Measurements from ENCODE around the gene GMDS.

Gene GMDS

DNA sequence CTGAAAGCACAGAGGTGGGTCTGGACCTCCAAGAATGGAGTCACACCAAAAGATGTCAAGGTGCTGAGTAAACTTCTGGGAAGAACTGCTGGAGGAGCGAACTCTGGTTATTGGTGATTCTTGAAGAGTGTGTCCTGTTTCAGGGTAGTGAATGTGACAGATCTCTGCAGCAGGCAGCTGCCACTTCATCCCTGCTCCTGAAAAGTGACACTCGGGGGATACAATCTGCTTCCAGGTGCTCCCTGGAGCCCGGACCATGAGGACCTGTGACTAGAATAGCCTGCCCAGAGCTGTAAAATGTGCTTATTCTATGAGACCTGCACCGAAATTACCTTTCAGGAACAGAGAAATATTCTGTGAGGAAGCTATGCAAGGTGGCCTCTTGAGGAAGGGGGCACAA, 444.6 kb downstream of the GMDS start:
- no peak for DNase-seq (ENCODE audit: low read depth)

DNA sequence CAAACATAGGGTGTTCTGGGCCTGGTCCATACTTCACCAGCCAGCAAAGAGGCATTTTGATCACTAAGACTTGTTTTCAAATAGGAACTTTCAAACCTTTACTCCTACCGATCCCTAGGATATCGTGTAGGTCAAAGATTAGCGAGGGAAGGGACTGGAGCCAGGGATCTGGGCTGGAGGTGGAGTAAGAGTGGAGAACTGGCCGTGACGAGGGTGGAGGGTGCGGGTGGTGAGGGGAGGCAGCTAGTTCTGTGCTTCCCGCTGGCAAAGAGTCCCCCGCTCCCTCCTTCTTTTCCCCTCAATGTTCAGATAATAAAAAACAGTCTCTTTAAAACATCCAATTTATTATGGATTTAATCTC, 446.5 kb downstream of the GMDS start:
- DNase-seq (ENCODE audit: low read depth), result no peak

DNA sequence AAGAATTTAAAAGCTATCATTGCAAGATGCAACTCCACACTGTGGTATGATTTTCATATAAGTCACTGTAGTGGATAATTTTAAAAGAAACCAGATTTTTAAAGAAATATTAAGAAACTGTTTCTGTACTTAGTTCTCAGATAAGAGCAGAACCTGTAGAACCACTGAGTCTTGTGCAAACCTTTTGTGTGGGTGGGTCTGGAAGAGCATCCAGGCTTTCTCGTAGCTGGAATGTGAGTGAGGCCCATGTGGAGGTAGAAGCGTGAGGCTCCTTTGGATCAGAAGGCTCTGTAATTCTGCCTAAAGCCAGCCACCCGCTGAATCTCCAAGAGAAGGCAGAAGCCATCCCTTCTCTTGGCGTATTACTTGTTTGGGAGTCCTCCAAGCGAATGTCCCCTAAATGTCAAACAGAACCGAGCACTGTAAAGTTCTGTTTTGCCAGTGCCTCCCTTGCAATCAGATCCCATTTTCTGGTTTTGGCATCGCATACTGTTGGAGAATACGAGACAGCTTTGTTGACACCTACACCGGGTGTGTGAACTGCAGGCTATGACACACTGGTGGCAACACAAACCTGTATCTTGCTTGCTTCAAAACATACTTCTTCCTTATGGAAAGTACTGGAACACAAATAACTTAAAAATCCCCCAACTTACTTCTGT, 447.0 kb downstream of the GMDS start:
- no peak for DNase-seq (ENCODE audit: low read depth)

DNA sequence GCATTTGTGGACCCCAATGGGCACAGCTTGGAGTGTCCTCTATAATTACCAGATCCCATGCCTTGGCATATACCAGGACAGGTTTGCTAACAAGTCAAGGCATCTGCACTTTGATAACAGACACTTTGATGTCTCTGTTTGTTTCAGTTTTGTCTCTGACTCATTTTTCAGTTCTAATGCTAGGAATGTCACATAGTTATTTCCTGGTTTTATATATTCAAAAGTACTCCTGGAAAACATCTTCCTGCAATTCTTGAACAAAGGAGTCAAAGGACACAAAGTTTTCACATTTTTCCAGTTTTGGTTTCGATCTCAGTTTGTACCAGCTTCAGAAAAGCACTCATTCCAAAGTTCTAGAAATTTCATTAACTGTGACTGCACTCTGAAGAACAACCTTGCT, 447.6 kb downstream of the GMDS start:
- no peak for DNase-seq (ENCODE audit: low read depth)

DNA sequence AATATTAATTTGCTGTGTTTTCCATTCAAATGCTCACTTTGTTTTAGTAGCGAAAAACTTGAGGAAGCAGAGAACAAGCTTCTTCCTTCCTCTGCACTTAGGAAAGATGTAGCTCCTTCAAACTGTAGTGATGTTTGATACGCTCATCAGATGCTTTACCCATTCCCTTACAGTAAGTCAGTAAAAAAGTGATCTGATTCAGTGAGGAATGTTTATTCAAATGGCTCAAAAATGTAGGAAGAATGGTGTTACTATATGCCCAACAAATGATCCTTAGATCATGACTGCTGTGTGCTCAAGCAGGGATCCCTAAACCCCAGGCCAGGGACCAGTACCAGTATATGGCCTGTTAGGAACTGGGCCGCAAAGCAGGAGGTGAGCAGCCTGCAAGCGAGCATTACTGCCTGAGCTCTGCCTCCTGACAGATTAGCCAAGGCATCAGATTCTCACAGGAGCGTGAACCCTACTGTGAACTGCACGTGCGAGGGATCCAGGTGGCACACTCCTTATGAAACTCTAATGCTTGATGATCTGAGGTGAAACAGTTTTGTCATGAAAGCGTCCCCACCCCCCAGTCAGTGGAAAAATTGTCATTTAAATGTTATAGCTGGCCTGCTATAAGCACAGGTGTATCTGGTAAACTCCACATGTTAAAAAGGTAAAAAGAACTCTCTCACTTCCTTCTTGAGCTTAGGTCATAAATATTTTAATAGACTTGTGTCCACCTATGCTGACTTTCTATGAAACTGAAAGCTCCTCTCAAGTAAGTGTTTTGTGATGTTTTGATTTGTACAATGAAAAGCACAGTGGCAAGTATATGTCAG, 448.5 kb downstream of the GMDS start:
- no peak for DNase-seq (ENCODE audit: low read depth)

DNA sequence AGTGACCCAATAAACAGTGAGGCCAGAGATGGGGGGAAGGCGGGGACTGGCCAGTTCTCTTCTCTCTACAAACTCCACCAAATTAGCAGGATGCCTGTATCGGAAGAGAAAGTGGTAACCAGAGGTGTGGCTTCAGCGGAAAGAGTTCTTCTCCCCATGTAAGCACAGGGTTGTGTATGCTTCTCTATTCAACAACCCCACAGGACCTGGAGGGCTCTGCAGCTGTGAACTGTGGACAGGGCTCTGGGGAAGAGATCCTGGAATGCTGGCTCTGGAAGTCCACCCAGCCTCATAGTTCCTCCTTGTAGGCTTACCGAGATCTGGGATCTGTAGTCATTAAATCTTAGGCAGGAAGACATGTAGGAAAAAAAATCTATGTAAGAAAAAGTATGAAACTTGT, 449.5 kb downstream of the GMDS start:
- no peak for DNase-seq (ENCODE audit: low read depth)

DNA sequence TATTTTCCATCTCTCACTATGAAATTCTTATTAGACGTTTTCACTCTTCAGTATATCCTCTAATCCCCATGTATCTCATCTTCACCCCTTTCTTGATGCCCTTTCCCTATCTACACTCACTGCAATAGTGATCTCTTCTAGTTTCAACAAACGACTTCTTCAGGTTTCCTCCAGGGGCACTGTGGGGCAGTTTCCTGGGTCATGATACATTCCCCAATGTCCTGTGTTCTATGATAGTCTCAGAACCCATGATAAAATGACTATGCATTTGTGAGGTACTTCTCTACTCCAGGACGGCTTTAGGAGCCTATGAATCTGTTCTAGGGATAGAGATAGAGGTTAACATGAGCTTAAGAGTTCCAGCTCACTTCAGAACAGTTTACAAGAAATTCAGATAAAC, 452.4 kb downstream of the GMDS start:
- DNase-seq (ENCODE audit: low read depth), result no peak

DNA sequence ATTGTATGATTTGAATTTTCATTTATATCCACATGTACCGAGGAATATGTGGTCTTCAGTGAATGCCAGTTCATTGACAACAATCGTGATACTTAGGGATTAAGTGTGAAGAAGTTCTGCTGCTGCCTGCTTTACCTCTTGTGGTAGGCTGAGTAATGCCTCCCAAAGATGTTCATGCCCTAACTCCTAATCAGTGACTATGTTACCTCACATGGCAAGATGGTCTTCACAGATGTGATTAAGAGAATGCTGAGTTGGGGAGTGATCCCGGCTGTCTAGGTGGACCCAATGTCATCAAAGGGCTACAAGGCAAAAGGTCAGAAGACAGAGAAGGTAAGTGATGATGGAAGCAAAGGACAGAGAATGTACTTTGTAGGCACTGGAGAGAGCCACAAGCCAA, 454.7 kb downstream of the GMDS start:
- no peak for DNase-seq (ENCODE audit: low read depth)

DNA sequence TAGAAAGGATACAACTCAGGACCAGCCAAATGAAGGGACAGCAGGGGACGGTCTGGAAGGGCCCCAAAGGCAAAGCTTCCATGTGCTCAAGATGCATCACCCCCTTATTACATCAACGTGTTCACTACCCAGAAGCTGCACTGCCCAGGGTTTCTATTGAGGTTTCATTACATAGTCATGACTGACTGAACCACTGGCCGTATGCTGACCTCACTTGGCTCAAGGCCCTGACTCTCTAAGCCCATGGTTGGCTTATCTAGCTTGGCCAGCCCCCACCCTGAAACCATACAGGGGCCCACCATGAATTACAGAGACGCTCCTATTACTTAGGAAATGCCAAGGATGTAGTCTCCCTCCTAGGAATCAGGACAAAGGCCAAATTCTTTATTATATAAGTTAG, 456.3 kb downstream of the GMDS start:
- no peak for DNase-seq (ENCODE audit: low read depth)

DNA sequence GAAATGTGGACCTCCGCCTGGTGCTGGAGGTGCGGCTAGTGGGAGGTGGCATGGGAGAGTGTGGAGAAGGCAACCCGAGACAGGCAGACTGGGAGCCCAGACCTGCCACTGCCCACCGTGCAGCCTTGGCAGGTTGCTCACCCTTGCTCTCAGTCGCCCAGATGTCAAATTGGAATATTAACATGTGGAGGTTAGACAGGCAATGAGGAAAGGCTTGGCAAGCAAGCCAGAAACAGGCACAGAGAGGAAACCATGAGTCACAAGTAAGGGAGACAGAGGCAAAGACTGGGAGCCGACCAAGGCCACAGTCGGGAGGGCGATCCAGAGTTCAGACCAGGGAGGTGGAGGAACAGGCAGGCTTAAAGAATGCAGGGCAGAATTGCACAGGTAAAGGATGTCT, 457.5 kb downstream of the GMDS start:
- no peak for DNase-seq (ENCODE audit: low read depth)

DNA sequence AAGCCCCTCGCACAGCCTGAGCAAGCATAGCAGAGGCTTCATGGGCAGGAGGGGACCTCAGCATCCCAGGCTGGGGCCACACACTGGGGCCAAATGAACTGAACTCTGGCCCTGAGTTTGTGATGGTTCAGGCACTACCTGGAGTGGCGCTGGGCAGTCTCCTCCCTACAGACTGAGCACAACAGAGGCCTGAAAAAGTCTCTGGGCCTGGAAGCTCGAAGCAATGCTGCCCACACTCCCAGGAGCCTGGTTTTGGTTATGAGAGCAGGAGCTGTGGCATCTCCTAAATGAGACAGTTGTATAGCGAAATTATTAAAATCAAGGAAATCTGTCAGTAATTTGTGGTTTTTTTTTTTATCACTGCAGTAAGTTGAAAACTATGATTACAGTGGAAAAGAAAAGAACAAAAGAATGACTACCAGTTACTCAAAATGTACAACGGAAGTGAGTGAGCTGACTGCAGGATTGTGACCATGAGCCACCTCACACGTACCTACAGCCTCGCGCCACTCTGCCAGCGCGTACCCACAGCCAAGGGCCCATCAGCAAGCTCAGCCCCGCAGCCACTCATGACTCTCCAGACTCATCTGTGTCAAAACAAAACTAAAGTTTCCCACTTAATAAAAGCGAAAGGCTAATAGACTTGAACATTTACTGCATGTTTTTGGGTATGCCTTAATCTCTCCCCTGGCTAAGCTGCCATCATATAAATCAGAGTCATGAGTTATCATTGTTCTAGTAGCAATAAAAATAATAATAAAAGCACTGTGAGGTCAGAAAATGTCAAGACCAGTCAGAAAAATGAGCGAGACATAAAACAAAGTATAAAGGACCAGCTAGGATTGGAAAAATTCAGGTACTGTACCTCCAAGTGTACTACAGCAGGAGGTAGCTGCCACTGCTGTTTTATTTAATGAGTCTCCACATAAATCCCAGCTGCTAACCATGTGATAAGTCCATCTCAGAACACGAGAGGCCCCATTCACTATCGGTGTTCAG, 458.7 kb downstream of the GMDS start:
- DNase-seq (ENCODE audit: low read depth), result no peak

DNA sequence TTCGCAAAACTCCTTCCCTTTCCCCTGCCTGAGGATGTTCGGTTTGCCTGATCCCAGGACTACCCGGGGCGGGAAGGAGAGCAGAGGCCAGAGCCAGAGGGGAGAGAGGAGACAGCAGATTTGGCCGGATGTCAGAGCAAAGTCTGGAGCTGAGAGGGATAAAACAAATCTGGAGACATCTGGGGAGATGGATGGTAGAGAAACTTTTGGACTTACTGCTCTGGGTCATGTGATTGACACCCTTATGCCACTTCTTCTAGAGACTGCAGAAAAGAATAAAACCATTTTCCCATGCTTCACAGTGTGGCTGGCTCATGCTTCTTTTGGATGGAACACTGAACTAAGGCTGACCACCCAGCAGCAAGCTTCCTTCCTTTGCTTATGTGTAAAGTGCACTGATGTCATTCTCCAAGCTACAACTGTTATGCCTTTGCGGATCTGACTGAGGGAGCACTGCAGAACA, 461.0 kb downstream of the GMDS start:
- DNase-seq (ENCODE audit: low read depth), result no peak

DNA sequence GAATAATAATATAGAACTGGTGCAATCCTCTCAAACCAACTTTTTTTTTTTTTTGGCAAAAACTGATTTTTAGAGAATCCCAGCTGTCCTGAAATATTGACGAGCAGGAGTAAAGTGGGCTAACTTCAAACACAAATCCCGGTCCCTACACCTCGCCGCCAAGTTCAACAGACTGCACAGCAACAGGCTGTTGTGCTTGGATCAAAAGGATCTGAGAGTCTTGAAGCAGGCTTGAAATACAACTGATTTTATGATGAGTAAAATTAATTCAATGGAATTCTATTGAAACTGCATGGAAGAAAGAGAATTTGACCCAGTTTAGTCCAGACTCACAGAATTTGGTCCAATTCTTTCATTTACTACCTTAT, 463.6 kb downstream of the GMDS start:
- DNase-seq (ENCODE audit: low read depth), result no peak

DNA sequence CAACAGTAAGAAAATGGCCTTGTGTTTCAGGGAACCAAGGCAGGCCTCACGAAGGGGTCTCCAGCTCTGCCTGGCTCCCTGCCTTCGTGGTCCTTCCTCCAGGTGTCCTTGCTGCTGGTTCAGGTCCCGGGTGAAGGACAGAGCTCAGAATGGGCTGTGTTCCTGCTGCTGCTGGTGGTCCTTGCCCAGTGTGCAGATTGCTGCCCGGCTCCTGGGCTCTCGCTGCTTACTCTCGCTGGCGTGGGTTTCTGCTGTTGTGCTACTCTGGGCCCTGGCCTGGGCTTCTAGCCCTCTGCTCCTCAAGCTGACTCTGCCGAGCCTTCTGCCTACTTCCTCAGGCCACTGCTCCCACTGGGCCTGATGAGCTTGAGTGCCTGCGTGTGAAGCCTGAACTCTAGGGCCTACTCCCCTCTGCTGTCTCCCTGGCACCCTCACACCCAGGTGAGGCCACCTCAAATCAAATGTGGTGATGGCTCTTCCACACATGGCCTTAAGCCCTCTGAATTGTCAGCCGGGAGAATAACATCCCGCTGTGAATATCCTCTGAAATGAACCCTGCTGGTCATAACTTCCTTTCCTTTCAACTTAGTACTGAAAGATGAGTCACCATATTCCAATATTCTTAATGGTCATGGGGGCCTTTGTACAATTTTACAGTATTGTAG, 464.1 kb downstream of the GMDS start:
- DNase-seq (ENCODE audit: low read depth), result no peak

DNA sequence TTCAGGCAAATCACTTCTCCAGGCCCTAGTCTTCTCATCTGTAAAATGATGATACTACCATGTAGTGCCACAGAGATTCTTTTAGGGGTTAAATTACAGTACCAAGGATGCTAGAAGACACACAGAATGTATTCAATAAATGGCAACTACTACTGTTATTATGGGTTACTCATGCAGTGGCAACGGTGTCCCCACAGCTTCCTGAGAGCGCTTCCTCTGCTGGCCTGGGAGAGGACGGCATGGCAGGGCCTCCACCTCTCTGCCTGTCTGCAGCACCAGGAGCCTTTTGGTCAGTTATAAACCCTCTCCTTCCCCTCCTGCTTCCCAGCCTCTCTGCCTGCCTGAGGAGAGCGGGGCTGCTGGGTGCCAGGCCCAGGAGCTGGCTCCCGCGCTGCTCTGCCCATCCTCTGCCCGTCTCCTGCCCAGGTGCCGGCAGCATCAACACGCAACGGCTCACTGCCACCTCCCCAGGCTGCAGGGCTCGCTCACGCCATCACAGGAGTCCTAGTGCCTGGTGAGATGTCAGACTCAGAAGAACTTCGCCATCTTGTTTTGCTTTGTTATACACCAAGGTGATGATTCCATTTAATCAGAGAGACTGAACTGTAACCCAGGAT, 465.0 kb downstream of the GMDS start:
- no peak for DNase-seq (ENCODE audit: low read depth)

DNA sequence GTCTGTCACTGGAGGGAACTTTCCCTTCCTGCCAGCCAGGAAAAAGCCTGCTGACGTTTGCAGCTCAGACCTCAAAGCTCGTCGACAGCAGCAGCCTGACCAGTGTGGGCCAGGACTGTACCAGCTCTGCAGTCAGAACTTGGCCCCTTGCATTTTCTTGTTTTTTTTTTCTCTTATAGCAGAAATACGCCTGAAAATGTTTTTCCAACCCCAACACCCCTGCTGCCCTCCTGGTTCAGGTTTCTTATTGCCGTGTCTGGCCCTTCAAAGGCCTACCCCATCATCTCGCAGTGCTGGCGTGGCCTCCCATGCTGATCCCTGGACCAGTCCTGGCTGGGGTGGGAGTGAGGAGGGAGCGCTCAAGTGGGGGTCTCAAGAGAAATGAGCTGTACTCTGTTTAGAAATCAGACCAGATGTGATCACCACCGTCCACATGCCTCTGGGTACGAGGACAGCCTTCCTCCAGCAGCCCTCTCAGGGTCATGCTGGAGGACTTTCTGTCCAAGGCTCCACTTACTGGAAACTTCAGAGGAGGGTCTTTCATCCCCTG, 466.6 kb downstream of the GMDS start:
- no peak for DNase-seq (ENCODE audit: low read depth)

DNA sequence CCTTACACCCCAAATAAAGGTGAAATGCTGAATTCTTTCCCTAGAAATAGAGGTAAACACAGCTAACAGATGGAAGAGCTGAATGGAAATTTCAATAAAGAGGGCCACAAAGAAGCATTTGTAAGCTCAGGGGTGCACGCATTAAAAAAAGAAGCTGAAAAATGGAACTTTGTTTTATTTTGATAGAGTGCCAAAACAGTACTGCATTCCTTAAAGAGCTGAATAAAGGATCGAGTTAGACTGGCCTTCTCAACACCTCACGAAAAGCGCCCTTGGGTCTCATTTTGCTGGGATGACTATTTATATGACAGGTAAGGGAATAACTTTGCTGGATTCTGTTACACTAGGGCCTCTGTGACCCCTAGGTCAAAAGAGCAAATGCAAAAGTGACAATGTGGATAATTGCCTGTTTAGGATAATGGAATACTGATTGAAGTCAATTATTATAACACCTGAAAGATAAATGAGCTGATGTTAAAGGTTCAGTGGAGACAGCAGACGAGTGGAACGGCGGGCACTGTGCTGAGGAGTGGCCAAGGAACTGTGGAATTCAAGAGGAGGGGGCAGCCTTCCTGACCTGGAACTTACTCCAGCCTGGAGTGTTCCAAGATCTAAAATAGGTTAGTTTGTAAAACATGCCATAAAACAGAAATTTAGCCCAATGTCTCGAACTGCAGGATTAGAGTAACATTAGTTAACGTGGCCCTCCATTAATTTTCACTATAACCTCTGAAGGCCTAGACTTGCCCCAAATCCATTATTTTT, 467.3 kb downstream of the GMDS start:
- DNase-seq (ENCODE audit: low read depth), result no peak

DNA sequence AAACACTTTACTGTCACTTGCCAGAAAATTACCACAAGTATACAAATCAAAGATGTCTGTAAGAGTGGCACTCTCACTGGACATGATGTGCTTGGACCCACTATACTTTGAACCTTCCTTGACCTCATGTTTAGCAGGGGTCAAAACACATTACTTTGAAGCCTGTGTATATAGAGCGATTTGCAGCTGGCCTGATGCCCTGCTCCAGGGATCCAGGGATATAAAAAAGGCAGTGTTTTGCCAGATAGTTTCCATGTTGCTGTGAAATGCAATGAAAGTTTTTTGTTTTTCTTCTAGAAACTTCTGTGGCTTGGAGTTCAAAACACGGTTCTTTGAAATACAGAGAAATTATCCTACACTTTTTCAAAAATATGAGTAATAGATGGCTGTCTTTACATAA, 470.0 kb downstream of the GMDS start:
- DNase-seq (ENCODE audit: low read depth), result no peak

DNA sequence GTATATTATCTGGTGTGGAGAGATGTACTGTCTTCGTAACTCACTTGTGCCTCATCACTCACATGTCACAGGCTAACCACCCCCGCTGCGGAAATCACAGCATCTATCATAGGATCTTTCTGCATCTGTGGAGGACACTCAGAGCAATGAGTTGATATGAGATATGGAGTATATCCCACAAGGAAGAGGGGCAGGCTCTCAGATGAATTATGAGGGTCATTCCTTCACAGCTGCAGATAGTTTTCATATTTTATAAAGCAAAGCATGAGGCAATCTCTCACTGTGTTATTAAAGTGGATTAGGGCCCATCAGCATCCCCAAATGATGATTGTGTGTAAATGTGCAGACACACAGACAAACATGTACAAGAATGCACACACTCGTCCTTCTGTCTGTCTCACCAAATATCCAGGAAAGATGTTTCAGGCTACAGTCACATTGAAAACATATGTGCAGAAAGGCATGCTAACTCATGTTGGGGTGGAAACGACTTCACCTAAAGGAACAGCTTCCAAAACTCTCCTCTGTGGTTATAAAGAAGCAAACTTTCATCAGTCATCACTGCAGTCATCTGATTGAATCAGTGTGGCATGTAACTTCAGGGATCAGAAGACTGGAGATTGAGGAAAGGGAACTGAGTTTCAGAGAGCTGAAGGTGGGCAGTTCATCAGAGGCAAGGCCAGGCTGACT, 471.0 kb downstream of the GMDS start:
- no peak for DNase-seq (ENCODE audit: low read depth)

DNA sequence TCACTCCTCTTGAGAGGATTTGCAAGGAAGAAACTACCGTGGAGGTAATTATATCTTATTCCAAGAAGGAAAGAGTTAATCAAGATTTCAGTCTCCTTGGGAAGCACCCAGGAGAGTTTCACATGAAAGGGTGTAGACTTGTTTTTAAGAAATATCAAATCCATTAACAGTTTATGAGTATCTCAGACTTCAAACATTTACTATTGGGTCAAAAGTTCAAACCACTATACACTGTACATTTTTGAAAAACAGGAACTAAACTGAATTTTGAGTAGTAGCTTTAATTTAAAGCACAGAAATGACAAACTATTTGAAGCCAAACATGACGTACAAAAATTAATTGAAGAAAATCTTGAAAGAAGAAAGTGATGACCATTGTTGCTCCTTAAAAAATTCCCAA, 471.7 kb downstream of the GMDS start:
- DNase-seq (ENCODE audit: low read depth), result no peak

Data from stimulated activated CD8-positive, alpha-beta memory T cell treated with anti-CD3 and anti-CD28 coated beads, Interleukin-4, amount 100 ng/mL, for 24 hours (primary cell).